Breast epithelium (tissue), 3 donors: ENCODE results near the gene TMEM270.

Experiments
- POLR2AphosphoS5 ChIP-seq, 3 donors: sonication (generic); formaldehyde crosslinking; IDR thresholded peaks; one replicate each; pipeline ENCODE4 v1.6.1; 2017; ENCODE audit warnings: antibody characterized with exemption in 3 of 3
- TF ChIP-seq, protein P1 (sequence below), 3 donors: fragments of 450-650 bp; IDR thresholded peaks; one replicate each; pipeline ENCODE4 v1.5.1; 2016 to 2017; ENCODE audit warnings: antibody characterized with exemption in 3 of 3, mild to moderate bottlenecking in 3 of 3, moderate library complexity in 3 of 3

GRCh38 chr7:73844848-73845460, 16.0 kb upstream of the TMEM270 start:
- TF ChIP-seq, protein P1, sequence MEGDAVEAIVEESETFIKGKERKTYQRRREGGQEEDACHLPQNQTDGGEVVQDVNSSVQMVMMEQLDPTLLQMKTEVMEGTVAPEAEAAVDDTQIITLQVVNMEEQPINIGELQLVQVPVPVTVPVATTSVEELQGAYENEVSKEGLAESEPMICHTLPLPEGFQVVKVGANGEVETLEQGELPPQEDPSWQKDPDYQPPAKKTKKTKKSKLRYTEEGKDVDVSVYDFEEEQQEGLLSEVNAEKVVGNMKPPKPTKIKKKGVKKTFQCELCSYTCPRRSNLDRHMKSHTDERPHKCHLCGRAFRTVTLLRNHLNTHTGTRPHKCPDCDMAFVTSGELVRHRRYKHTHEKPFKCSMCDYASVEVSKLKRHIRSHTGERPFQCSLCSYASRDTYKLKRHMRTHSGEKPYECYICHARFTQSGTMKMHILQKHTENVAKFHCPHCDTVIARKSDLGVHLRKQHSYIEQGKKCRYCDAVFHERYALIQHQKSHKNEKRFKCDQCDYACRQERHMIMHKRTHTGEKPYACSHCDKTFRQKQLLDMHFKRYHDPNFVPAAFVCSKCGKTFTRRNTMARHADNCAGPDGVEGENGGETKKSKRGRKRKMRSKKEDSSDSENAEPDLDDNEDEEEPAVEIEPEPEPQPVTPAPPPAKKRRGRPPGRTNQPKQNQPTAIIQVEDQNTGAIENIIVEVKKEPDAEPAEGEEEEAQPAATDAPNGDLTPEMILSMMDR (IDR thresholded peaks at IDR 0.05): no peak
- TF ChIP-seq POLR2AphosphoS5 (IDR thresholded peaks at IDR 0.05): no peak
